ENCODE measurements around the gene UMPS.

Gene UMPS

DNA sequence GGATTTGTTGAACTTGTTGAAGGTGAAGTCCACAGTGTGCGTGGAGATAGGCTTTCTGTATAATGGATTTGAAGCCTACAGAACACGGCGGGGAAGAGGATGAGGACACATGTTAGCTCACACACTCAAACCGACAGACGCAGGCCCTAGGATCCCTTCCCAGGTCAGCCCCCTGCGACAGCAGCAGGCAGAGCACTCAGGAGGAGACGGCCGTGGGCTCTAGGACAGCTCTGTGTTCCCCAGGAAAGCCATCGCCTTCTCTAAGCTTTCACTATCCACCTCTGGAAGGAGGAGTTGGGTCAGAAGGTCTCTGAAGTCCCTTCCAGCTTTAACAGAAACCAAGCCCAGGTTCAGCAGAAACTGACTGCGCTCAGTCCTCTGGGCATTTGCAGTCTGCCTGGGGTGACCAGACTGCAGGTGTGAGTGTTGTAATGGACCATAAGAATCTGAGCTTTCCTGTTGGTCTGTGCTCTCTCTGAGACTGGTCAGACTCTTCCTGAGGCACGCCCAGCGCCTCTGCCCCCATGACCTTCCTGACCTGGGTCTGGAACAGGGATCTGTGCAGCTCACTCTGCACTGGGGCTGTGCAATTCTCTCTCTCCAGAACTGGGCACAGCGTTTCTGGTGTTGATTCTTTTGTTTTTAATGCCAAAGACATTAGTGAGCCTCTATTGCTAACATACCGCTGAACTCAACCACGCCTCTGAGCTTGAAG lies 33.5 kb downstream of the UMPS start:
- DNase-seq (ENCODE audit: low spot score), result no peak

DNA sequence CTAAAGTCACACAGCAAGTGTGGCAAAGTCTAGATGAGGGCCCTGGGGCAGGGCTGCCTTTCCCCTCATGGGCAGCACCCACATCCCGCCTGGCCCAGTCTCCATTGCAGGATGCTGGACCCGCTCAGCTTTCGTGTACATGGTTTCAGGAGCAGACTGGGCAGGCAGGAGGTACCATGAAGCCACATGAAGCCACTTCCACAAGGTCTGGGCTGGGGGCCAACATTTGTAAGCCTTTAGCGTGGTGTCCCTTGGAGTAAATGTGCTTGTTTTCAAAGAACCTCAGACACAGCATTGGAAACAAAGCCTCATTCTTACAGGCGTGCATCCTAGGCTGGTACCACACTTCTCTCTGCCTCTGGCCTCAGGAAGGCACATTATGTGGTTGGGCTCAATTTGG lies 34.5 kb downstream of the UMPS start:
- DNase-seq (ENCODE audit: low spot score), result no peak

DNA sequence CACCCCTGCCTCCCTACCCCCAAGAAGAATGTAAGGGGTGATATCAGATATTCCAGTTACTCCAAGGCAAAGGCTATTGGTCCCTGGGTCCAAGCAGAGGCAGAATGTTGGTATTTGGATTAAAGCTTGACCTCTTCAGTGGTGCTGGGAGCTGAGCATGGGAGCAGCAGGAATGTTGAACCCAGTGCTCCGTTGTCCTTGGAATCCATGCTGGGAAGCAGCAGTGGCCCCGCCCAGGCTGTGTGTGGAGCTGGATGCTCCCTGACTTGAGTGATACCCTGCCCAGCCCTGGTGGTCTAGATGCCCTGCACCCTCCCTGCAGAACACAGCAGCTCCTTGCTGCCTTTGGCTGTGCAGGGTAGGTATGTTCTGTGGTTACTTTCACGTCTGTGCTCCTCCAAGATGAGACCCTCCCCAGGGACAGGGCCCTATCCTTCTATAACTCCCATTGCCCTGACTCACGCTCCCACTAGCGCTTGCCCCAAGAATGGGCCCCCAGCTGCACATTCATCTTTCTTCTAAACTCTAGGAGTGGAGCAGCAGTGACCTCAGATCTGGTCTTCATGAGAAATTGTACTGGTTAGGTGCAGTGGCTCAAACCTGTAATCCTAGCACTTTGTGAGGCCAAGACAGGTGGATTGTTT lies 35.1 kb downstream of the UMPS start:
- DNase-seq (ENCODE audit: low spot score), result no peak

DNA sequence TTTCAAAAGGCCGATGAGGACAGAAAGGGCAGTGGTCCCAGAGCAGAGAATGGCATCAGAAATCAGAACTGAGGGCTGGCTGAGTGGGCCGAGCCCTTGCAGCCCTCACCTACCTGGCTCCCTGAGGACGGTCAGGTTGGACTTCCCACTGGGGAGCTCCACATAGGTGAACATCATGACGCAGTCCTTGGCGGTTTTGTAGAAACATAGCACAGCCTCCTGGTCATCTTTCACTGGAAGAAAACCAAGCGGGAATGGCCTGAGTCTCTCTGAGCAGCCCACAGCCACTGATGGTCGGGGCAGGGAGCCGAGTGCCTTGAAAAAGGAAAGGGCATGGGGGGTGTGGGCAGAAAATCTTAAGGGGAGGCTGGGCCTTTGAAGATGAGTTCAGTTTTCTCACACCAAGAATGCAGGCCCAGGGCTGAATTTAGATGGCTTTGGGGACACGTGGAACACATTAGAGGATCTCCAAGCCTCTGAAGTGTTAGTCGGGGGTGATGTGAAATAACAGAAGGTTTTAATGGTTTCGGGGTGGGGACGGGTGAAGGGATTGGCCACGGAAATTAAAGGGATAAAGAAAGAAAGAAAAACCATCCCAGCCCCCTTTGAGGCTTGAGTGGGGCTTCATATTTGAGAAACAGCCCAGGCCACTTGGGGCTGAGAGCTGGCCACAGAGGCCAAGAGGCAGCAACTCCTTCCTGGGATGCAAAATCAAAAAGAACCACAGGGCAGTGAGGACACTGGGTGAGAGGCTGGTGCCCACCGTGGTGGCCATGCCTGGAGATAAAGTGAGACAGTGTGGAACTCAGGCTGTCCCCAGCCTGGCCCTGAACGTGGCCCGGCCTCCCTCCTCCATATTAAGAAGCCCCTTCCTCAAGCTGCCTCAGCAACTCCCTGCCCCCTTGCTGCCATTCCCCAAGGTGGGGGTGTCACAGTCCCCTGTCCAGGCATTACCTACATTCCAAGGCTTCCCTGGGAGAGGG lies 36.2 kb downstream of the UMPS start:
- no peak for DNase-seq (ENCODE audit: low spot score)

DNA sequence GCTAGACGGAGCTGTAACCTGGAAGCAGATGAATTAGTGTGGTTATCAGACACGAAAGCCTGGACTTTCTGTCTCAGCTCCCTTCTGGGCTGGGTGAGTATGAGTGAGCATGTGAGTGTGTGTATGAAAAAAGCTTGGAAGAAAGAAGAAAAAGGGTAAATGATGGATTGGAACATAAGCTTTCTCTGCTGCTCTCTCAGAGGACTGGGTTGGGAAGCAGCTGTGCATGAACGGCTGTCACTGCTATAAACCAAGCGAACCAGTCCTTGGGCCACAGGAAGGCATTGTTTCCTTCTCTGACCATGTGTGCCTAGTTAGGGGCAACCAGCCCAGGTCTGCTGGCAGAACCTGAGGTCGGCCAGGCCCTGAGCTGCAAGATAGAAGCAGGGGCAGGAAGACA lies 37.0 kb downstream of the UMPS start:
- no peak for DNase-seq (ENCODE audit: low spot score)

DNA sequence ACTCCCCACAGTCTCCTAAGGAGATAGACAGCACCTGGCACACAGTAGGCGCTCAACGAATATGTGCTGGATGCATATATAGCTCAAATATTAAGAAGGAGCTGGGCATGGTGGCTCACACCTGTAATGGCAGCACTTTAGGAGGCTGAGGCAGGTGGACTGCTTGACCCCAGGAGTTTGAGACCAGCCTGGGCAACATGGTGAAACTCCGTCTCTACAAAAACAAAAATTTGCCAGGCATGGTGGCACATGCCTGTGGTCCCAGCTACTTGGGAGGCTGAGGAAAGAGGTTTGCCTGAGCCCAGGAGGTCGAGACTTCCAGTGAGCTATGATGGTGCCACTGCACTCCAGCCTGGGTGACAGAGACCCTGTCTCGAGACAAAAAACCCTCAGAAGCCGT lies 37.4 kb downstream of the UMPS start:
- DNase-seq (ENCODE audit: low spot score), result no peak

DNA sequence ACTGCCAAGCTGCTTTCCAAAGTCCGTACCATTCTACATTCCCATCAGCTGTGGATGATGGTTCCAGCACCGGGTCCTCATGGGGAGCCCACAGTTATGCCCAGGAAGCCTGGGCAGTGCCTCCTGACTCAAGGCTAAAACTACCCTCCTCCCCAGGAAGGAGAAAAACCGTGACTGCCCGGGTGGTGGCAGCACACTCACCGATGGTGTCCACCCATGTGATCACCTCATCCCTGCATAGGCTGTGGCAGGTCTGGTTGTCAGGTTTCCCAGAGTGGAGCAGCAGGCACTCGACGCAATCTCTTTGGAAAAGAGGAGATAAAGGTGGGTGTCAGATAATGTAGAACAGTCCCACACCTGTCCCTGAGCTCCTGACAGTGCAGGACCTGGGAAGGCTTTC lies 38.6 kb downstream of the UMPS start:
- peak; percentile 69 for DNase-seq (ENCODE audit: low spot score)

DNA sequence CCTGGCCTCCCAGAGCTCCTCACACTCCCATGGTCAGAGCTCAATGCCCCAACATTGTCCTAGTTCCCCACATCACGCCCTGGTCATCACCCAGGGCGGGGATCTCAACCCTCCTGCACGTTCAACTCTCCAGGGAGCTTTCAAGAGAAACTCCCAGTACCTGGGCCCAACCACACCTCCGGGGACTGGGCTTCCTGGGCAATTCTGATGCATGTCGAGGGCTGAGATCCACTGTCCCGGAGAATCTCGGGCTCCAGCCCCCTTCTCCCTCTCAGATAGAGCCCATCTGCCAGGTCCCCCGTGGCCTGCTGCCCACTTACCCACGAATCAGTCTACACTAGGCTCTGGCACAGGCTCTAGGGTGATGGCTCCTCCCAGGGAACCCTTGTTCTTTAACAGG lies 39.2 kb downstream of the UMPS start:
- no peak for DNase-seq (ENCODE audit: low spot score)

DNA sequence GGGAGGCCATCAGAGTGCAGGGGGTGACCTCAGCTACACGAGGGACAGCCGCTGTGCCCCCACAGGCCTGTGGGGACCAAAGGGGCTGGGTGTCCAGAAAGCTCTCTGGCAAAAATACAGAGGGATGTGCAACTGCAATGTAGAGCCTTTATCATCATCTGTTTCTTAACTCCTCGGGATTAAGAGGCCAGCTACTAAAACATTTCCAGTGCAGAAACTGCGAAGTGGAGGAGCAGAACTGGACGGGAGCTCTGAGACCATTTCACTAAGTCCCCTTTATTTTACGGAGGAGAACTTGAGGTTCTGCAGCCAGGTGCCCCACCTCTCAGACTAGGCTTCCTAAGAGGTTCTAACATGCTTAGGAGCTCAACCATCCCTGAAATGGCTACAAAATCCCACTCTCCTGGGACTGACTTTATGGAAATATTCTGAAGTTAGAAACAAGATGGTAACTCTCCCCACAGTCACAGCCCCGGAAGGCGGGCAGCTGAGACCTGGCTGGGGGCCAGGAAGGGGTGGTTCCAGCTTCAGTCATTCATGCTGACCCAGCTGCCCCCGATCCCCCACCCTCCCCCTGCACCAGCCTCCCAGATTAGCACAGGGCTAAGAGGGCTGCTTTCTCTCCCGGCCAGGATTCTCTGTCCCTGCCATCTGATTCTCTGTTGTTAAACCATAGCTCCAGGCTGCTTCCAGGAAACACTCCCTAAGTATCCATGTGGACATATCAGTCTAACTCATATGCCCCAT lies 40.3 kb downstream of the UMPS start:
- DNase-seq (ENCODE audit: low spot score), result peak; percentile 76

DNA sequence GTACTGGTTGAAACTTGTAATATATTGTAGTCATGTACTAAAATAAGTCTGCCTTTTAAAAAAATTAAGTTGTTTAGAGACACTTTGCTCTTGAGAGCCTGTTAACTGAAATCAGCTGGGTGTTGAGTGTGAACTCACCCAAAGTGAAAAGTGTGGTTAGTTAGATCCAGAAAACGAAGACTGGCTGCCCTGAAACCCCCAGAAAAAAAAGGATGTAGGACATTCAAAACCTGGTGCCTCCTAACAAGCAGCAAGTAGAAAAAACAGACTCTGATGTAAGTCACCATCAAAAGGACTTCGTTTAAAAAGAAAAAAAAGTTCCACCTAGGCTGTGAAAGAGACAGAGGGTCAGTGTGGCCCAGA lies 40.8 kb downstream of the UMPS start:
- DNase-seq (ENCODE audit: low spot score), result no peak

DNA sequence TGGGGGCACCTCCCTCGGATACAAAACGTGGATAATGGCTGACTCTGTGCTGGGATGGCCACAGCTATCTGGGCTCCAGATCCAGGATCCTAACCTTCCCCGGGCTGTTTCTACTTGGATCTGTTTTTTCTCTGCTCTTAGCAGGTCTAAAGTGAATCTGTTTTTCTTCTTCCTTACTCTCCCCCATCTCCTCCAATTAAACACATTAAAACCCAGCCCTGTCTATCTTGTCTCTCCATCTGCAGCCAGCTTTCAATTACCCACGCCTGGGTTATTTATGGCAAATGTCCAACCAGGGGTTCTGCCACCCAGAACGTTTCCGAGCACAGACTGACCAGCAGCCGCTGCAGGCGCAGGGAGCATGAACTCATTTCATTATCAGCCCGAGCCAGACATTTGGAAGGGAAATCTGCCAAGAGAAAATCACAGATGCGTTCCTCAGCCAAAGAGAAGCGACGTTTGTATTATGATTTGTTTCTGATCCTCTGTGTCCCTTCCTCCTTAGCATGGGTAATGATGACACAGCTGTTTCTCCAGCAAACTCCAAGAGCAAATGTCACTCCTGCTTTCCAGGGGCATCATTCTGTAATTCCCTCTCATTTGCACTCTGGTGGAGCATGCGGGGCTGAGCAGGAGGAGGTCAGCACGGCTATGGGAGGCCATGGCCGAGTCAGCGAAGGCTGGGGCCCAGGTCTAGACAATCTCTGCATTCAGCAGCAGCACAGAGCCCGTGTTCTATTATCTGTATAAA lies 42.0 kb downstream of the UMPS start:
- peak; percentile 100 for DNase-seq (ENCODE audit: low spot score)

DNA sequence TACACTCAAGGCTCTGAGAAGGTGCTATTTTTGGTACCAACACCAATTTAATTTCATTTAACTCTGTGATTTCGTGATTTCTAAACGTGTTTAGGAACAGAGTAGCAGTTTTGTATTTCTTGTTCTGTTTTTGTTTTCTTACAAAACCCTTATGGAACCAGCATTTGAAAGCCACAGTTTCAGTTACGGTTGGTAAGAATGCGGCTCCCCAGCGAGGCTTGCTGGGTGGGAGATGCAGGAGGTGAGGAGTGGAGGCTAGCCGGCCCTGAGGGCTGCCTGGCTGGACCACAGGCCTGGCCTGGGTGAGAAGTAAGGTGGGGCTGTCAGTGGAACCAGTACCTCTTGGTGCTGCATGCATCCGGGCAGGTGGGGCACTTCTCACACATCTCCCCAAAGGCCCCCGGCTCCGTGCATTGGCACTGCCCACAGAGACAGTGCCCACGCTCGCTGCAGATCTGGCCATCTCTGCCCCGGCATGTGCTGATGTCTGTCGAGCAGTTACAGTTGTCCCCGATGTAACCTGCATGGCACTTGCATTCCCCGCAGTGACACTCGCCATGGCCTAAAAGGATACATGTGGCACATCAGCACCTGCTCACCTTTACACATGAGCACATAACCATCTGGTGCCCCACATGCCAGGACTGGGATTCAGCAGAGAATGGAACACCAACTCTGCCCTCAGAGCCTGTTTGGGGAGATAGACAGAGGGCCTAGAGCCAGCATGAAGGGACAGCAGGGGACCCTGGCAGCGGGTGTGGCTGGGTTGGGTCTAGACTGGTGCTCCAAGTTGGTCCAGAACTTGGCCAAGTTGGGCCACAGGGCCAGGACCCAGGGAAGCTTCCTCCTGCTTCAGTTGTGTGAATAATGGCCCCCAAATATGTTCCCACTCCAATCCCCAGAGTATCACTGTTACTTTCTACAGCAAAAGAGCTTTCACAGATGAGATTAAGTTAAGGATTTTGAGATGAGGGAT lies 43.4 kb downstream of the UMPS start:
- no peak for DNase-seq (ENCODE audit: low spot score)

DNA sequence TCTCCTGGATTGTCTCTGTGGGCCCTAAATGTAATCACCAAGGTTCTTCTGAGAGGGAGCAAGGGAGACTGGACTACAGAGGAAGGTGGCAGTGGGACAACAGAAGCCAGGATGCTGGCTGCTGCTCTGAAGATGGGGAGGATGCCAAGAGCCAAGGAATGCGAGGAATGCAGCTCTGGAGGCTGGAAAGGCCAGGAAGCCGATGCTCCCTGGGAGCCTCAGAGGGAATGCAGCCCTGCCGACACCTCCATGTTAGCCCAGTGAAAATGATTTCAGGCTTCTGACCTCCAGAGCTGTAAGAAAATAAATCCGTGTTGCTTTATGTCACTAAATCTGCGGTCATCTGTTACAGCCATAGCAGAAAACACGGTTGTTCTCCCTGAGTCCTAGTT lies 44.1 kb downstream of the UMPS start:
- DNase-seq (ENCODE audit: low spot score), result no peak

DNA sequence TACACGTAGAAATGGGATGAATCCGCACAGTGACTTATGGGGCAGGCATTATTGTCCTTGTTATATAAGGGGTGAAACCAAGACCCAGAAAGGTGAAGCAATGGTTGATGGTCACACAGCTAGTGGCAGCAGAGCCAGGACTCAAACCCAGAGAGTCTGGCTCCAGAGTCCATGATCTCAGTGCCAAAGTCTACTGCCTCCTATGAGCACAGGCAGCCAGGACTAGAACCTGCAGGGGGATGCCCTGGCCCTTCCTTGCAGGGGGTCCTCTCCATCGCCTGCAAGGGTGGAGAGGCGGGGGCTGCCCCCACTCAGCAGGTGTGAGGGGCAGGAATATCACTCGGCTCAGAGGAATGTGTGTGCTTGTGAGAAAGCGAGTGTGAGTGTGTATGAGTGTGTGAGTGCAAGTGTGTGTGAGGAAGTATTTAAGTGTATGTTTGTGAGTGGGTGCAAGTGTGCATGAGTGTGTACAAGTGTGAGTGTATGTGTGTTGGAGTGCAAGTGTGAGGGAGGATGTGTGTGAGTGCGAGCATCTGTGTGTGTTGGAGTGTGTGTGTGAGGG lies 44.7 kb downstream of the UMPS start:
- DNase-seq (ENCODE audit: low spot score), result no peak

DNA sequence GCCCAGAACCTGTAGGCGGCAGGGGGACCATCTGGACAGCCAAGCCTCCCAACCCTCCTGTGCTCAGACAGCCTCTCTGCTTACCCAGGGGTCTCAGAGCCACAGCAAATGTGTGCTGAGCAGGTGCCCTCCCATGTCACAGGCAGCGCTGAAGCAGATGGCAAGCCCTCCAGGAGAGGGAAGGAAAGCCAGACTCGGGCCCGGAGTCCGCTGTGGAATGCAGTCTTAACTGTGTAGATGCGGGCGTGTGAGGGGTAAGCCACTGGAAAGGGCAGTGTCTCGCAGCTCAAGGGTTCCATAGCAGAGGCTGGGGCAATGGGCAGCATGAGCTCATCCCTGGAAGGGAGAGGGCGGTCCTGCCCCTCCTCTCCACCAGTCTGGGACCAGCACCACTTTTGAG lies 45.6 kb downstream of the UMPS start:
- DNase-seq (ENCODE audit: low spot score), result no peak

DNA sequence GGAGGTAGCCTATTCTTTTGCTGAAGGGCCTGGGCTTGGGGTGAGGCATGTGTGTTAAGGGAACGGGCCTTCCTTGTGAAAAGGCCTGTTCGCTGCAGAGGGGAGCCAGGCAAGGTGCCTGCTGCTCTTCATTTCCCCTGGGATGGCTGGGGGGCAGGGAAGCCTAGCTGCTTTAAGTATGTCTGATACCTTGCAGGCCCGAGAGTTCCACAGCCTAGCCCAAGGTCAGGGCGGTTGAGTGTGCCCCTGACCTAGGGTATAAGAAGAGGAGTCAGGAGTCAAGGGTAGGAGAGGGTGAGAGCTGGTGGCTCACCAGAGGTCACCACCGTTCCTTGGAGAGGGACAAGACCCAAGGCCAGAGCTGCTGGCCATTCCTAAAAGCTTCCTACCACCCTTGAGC lies 46.6 kb downstream of the UMPS start:
- DNase-seq (ENCODE audit: low spot score), result no peak

DNA sequence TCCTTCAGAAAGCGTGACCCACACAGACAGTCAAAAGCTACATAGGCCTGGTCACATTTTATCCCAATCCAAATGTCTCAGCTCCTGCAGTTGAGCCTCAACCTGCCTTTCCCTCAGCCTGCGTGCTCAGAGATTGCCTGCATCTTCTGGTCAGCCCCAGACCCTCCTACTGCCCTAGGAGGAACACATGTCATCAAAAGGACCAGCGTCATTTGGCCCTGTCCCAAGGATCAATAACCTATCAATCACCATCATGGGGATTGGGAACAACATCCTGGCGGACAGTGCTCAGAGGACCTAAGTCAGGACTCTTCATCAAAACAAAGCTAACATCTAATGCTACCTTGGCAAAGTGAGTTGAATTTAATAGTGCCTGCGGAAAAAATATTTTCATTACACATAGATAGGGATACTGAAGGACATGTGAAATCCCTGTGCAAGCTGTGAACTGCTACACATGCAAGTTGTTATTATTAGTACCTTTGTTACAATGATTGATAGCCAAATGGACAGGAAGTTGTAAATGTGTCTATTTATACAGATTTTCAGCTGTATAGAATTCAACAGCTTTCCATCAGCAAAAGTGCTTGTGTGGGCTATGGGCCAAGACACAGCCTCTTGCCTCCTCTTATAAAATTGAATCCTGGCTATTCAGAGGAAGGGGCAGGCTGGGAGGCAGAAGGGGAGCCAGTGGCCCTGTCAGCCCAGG lies 47.7 kb downstream of the UMPS start:
- no peak for DNase-seq (ENCODE audit: low spot score)

DNA sequence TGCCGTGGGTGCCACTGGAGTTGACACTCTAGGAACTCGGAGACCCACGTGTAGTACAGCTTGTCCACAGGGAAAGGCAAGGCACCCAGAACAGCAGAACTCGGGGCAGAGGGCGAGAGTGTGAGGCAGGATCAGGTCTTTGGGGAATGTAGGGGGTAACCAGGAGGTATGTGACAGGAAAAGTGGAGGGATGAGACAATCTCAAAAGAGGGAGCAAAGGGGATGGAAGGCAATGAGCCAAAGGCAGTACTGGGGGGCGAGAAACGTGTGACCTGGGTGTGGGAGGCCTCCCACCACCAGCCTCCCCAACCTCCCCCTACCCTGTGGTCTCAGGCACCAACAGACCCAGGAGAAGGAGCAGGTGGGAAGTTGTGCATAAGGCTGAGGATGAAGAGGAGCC lies 48.9 kb downstream of the UMPS start:
- no peak for DNase-seq (ENCODE audit: low spot score)

DNA sequence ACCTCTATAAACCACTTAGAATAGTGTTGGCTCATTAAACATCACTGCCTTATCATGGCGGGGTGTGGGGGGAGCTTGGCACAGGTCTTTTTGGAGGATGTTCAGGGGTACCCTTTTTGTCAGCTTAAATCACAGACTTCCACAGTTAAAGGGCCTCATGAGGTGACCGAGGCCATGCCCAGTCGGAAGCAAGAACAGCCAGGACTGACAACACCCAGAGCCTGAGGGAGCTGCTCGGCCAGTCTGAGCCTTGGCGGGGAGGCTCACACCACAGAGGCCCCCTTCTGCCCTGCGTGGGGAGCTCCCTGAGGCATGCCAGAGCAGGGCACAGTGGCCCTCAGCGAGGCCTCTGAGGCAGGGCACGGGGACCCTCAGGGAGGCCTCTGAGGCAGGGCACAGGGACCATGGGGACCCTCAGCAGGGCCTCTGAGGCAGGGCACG lies 49.5 kb downstream of the UMPS start:
- no peak for DNase-seq (ENCODE audit: low spot score)
